ENCODE results near the gene PDZD4.
"Not testable (repeated sequence)": the region's sequence is repeated elsewhere in the genome, so short reads cannot be mapped to it uniquely, and the experiment has no call there.

Gene PDZD4

GRCh38 chrX:153831429-153832150 lies 1.2 kb upstream of the PDZD4 start:
- no peak for DNase-seq (ENCODE audit: low spot score)

- no peak for DNase-seq (ENCODE audit: low spot score)
These were observed 490 bp upstream of the PDZD4 start for GRCh38 chrX:153830640-153831428.

- DNase-seq (ENCODE audit: low spot score) = no peak
These were observed 870 bp downstream of the PDZD4 start for GRCh38 chrX:153829549-153829798.

GRCh38 chrX:153828723-153829548 lies 1.4 kb downstream of the PDZD4 start:
- no peak for DNase-seq (ENCODE audit: low spot score)

GRCh38 chrX:153828308-153828707 lies 2.0 kb downstream of the PDZD4 start:
- DNase-seq (ENCODE audit: low spot score) = no peak

- no peak for DNase-seq (ENCODE audit: low spot score)
These were observed 2.4 kb downstream of the PDZD4 start for GRCh38 chrX:153827903-153828302.

- no peak for DNase-seq (ENCODE audit: low spot score)
These were observed 3.3 kb downstream of the PDZD4 start for GRCh38 chrX:153827016-153827415.

GRCh38 chrX:153825042-153825441 lies 5.3 kb downstream of the PDZD4 start:
- no peak for DNase-seq (ENCODE audit: low spot score)

GRCh38 chrX:153824348-153824747 lies 6.0 kb downstream of the PDZD4 start:
- no peak for DNase-seq (ENCODE audit: low spot score)

- no peak for DNase-seq (ENCODE audit: low spot score)
These were observed 9.3 kb downstream of the PDZD4 start for GRCh38 chrX:153821066-153821465.

GRCh38 chrX:153820601-153821000 lies 9.7 kb downstream of the PDZD4 start:
- no peak for DNase-seq (ENCODE audit: low spot score)

- no peak for DNase-seq (ENCODE audit: low spot score)
These were observed 10.8 kb downstream of the PDZD4 start for GRCh38 chrX:153819384-153820040.

- peak; percentile 33 for DNase-seq (ENCODE audit: low spot score)
These were observed 11.6 kb downstream of the PDZD4 start for GRCh38 chrX:153818571-153819383.

- not testable (repeated sequence) for DNase-seq (ENCODE audit: low spot score)
These were observed 12.3 kb downstream of the PDZD4 start for GRCh38 chrX:153818064-153818463.

- DNase-seq (ENCODE audit: low spot score) = peak; percentile 21
These were observed 13.3 kb downstream of the PDZD4 start for GRCh38 chrX:153816831-153817690.

- no peak for DNase-seq (ENCODE audit: low spot score)
These were observed 15.6 kb downstream of the PDZD4 start for GRCh38 chrX:153814591-153815315.

- no peak for DNase-seq (ENCODE audit: low spot score)
These were observed 17.2 kb downstream of the PDZD4 start for GRCh38 chrX:153813161-153813560.

- DNase-seq (ENCODE audit: low spot score) = no peak
These were observed 18.1 kb downstream of the PDZD4 start for GRCh38 chrX:153812220-153812619.

GRCh38 chrX:153807976-153808375 lies 22.4 kb downstream of the PDZD4 start:
- no peak for DNase-seq (ENCODE audit: low spot score)
